Measurements from ENCODE around the gene LYZL1.

DNA sequence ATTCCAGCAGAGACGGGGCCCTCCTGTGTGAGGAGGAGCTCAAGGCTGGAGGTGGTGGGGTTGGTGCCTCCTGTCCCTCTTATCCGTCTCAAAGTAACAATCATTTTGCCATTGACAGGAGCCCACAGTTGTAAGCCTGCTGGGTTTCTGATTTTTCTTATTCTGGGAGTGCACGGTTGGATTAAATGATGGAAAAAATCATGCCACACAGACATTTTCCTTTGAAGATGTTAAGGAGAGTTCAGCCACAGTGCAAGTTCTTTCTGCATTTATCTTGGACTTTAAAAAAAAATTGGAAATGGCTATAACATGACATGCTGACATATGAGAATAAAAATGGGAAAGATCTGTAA, 8.4 kb upstream of the LYZL1 start:
- TF ChIP-seq CTCF (IDR thresholded peaks at IDR 0.05) (no peak), POLR2A (IDR thresholded peaks at IDR 0.05) (no peak)
